ENCODE measurements around the gene ZNF217. TPM values are rescaled to one million over a fixed set of nuclear protein-coding genes. Genes with fewer than 3 reads are reported as not detected.

The ZNF217 gene
- total and polyA plus RNA-seq, 2 of the 8 experiments (the other 6 are each of a cell fraction or from before 2014, with no cell fraction given) = 15.3 to 87.9 TPM

GRCh38 chr20:53623454-53624211 lies 30.0 kb upstream of the ZNF217 start:
- no peaks in the 10 kb centered on the region for H3K36me3 ChIP-seq (ENCODE audit: control insufficient read depth in 2 of 4, insufficient read depth in 4 of 4, low read length in 3 of 4)
- no peak overlapping the region for H2BK120ac ChIP-seq (replicated peaks; ENCODE audit: low read depth, low read length)
- peak overlapping the region; percentile 86 for H2AFZ ChIP-seq (ENCODE audit: low read length)
- H3K9ac ChIP-seq (replicated peaks in 1 of 4; ENCODE audit: extremely low read depth in 1 of 4, low read depth in 3 of 4, low read length in 3 of 4) = peak overlapping the region in 3 of 4 experiments; percentile 31 to 61 (median 46); a peak in 6 of 7 replicates
- H3K4me1 ChIP-seq (replicated peaks in 1 of 4; ENCODE audit: control insufficient read depth in 3 of 4, insufficient read depth in 4 of 4, low read length in 3 of 4) = peaks cover 4 to 11% (median 9%) of the 10 kb centered on the region in 4 experiments; a peak in 6 of 7 replicates
- H3K18ac ChIP-seq (ENCODE audit: extremely low read depth, low read length) = no peak overlapping the region; the same call in 1 of the 2 replicates
- no peaks in the 10 kb centered on the region for H3K23me2 ChIP-seq (ENCODE audit: low read depth, low read length)
- no peak overlapping the region for H4K91ac ChIP-seq (replicated peaks; ENCODE audit: insufficient read length, low read length)
- H2BK20ac ChIP-seq (ENCODE audit: low read length) = 0 out of 2 replicates have a peak overlapping the region, but pooled peaks have one; percentile 9
- POLR2A ChIA-PET (ENCODE audit: partially characterized antibody) = interaction anchor here (0.8 to 2.0 kb wide), 18 partner anchors 8 to 292 kb away, joined by 3 to 6 read pairs (median 3); partner anchors contain the start of gene ZNF217
- FAIRE-seq = no peak
- no peak overlapping the region for H4K8ac ChIP-seq (ENCODE audit: extremely low read depth, insufficient read depth, low read length)
- H3K79me1 ChIP-seq (ENCODE audit: low read depth, low read length) = no peaks in the 10 kb centered on the region
- H4K20me1 ChIP-seq (replicated peaks in 1 of 2; ENCODE audit: control insufficient read depth in 1 of 2, insufficient read depth in 2 of 2, low read length in 2 of 2) = no peaks in the 10 kb centered on the region
- CTCF ChIA-PET (ENCODE audit: partially characterized antibody) = interaction anchor here (0.8 to 2.0 kb wide), 8 partner anchors 11 to 216 kb away, joined by 3 to 5 read pairs (median 3); no protein-coding TSS in a partner anchor
- peak overlapping the region; percentile 70 for H3K56ac ChIP-seq (replicated peaks; ENCODE audit: insufficient read length, low read depth, low read length)
- no peaks in the 10 kb centered on the region for H3K79me2 ChIP-seq (ENCODE audit: control insufficient read depth in 1 of 2, insufficient read depth in 2 of 2, low read length in 2 of 2)
- H3K27ac ChIP-seq (ENCODE audit: low read depth, low read length) = peak overlapping the region; percentile 63
- H3K27me3 ChIP-seq (replicated peaks in 1 of 4; ENCODE audit: control insufficient read depth in 3 of 4, extremely low read depth in 1 of 4, insufficient read depth in 3 of 4, low read length in 3 of 4) = no peaks in the 10 kb centered on the region
- H2BK5ac ChIP-seq (ENCODE audit: low read depth, low read length) = peak overlapping the region; percentile 30; the same call in 1 of the 2 replicates
- no peak overlapping the region for H3K4ac ChIP-seq (replicated peaks; ENCODE audit: insufficient read length, low read depth, low read length)
- H2BK12ac ChIP-seq (ENCODE audit: low read depth, low read length) = no peak overlapping the region; the same call in 1 of the 2 replicates
- H3K4me3 ChIP-seq (ENCODE audit: extremely low read depth in 1 of 4, insufficient read depth in 2 of 4, low read depth in 3 of 4, low read length in 4 of 4) = peak overlapping the region; percentile 12 to 51 (median 20); a peak in 5 of 8 replicates
- no peak overlapping the region; the same call in 1 of the 2 replicates for H2AK5ac ChIP-seq (ENCODE audit: low read depth, low read length)
- 6% methylated on average over 13 of the region's 13 CpGs; no CpG with 5 or more reads in 1 of the 2 experiments for WGBS, 2 experiments (ENCODE audit: extremely low coverage in 1 of 2, insufficient coverage in 1 of 2, insufficient read length in 1 of 2, insufficient replicate concordance in 2 of 2, low coverage in 1 of 2, low lambda C conversion rate in 2 of 2, missing lambda C conversion rate in 1 of 2)
- peak in 1 of 2 experiments; percentile 29 for DNase-seq (ENCODE audit: low read depth in 1 of 2, low spot score in 2 of 2)
- H3K14ac ChIP-seq (ENCODE audit: insufficient read length) = no peak overlapping the region
- peak overlapping the region; percentile 55 to 56 for H3K4me2 ChIP-seq (ENCODE audit: insufficient read depth in 1 of 2, low read depth in 2 of 2, low read length in 2 of 2)
- no peak overlapping the region for H3K23ac ChIP-seq (ENCODE audit: insufficient read length)
- H4K5ac ChIP-seq (ENCODE audit: insufficient read length, low read depth, low read length) = peak overlapping the region; percentile 71
- H3K9me3 ChIP-seq (ENCODE audit: insufficient read depth in 2 of 2, low read depth in 1 of 2, low read length in 1 of 2) = no peaks in the 10 kb centered on the region
- no peak overlapping the region for H2BK15ac ChIP-seq (ENCODE audit: low read length)
- TF ChIP-seq TAF1 (IDR thresholded peaks at IDR 0.05; ENCODE audit: low read depth, low read length) (peak; percentile 75), ATF3 (IDR thresholded peaks at IDR 0.05; ENCODE audit: insufficient read depth, low read depth, low read length) (no peak), MAX (IDR thresholded peaks at IDR 0.05) (peak; percentile 77), POLR2A (IDR thresholded peaks at IDR 0.05; ENCODE audit: control extremely low read depth in 1 of 2, low read depth in 2 of 2, low read length in 2 of 2) (peak; percentile 34 to 81), ATF2 (IDR thresholded peaks at IDR 0.05; ENCODE audit: low read length) (no peak), TAF7 (optimal IDR thresholded peaks at IDR 0.05; ENCODE audit: borderline replicate concordance, low read depth, low read length) (peak; percentile 63), BACH1 (IDR thresholded peaks at IDR 0.05; ENCODE audit: low read length) (peak; percentile 93), HDAC6 (IDR thresholded peaks at IDR 0.05; ENCODE audit: low read depth, low read length) (no peak), YY1 (IDR thresholded peaks at IDR 0.05; ENCODE audit: low read depth, low read length) (peak; percentile 87)

Data from H1 (cell line).